Ovary (tissue), 3 donors: ENCODE measurements around the gene RNF146.

Source experiments
- CTCF ChIP-seq, 3 donors: fragments of 450-650 bp in 2 of 3; fragments of 200-600 bp in 1 of 3; IDR thresholded peaks; one replicate each; pipeline versions ENCODE4 v1.5.1 to v1.8.0; 2016 to 2022; ENCODE audit warnings: antibody characterized with exemption in 3 of 3, mild to moderate bottlenecking in 1 of 3
- POLR2A ChIP-seq: fragments of 450-650 bp; IDR thresholded peaks from one replicate; pipeline ENCODE4 v1.6.1; 2017; ENCODE audit warnings: antibody characterized with exemption, mild to moderate bottlenecking, moderate library complexity
- donor health status: DM: no; HTN: no; CAD: no.

GRCh38 chr6:127272576-127272975 lies 5.9 kb downstream of the RNF146 start:
- TF ChIP-seq CTCF (IDR thresholded peaks at IDR 0.05) (no peak), POLR2A (no peak)
